HEK293 (cell line): Measurements from ENCODE around the gene CDC42SE2.

Experiments
- CTCF ChIP-seq: fragments of 450-650 bp; formaldehyde crosslinking; IDR thresholded peaks from 2 replicates; pipeline ENCODE4 v1.5.1; 2016; ENCODE audit warnings: missing biosample characterization, missing genetic modification characterization
- ELK4 ChIP-seq: IDR thresholded peaks from 2 replicates; pipeline ENCODE4 v1.6.1; 2011; ENCODE audit warnings: mild to moderate bottlenecking, low read depth, low read length, borderline replicate concordance
- HOXD13 ChIP-seq: sonication (generic); formaldehyde crosslinking; IDR thresholded peaks from 2 replicates; pipeline ENCODE4 v1.8.0; 2022; ENCODE audit warnings: missing genetic modification reagents, borderline replicate concordance
- ZBTB49 ChIP-seq: fragments of 450-650 bp; formaldehyde crosslinking; IDR thresholded peaks from 2 replicates; pipeline ENCODE4 v1.5.1; 2016; ENCODE audit warnings: missing biosample characterization, missing genetic modification characterization, low read depth
- ZNF624 ChIP-seq: fragments of 450-650 bp; formaldehyde crosslinking; IDR thresholded peaks from 2 replicates; pipeline ENCODE4 v1.5.1; 2017; ENCODE audit warnings: missing biosample characterization, missing genetic modification characterization
- ZNF785 ChIP-seq: fragments of 450-650 bp; formaldehyde crosslinking; IDR thresholded peaks from 2 replicates; pipeline ENCODE4 v1.5.1; 2016; ENCODE audit warnings: missing biosample characterization, missing genetic modification characterization

- TF ChIP-seq ZNF785, result no peak
- TF ChIP-seq ELK4, result no peak
- no peak for TF ChIP-seq ZNF624 (tag by site-specific recombination)
- no peak for TF ChIP-seq CTCF
- TF ChIP-seq HOXD13 (CRISPR knock-in tag), result no peak
- TF ChIP-seq ZBTB49 (tag by site-specific recombination), result no peak
Observed at GRCh38 chr5:131441184-131441583, 177.3 kb downstream of the CDC42SE2 start.
